Stimulated activated naive CD8-positive, alpha-beta T cell treated with anti-CD3 and anti-CD28 coated beads, Interleukin-15, Interleukin-2, amounts not matched to agents 100 ng/mL and 50 ng/mL, for 24 hours (primary cell): ENCODE results near the gene ZBTB38.

Experiments used
- H3K27ac Mint-ChIP-seq: one replicate; pipeline ENCODE4 v1.8.0; 2021; ENCODE audit warnings: mild to moderate bottlenecking, mixed read lengths
- H3K27me3 Mint-ChIP-seq: one replicate; pipeline ENCODE4 v1.8.0; 2021; ENCODE audit warnings: mixed read lengths
- H3K36me3 Mint-ChIP-seq: one replicate; pipeline ENCODE4 v1.8.0; 2021; ENCODE audit warnings: low read depth, mixed read lengths
- H3K4me1 Mint-ChIP-seq: one replicate; pipeline ENCODE4 v1.8.0; 2021; ENCODE audit warnings: low read depth, mixed read lengths
- H3K4me3 Mint-ChIP-seq: one replicate; pipeline ENCODE4 v1.8.0; 2021; ENCODE audit warnings: mild to moderate bottlenecking, mixed read lengths
- H3K9me3 Mint-ChIP-seq: one replicate; pipeline ENCODE4 v1.8.0; 2021; ENCODE audit warnings: mixed read lengths

ZBTB38 gene

DNA sequence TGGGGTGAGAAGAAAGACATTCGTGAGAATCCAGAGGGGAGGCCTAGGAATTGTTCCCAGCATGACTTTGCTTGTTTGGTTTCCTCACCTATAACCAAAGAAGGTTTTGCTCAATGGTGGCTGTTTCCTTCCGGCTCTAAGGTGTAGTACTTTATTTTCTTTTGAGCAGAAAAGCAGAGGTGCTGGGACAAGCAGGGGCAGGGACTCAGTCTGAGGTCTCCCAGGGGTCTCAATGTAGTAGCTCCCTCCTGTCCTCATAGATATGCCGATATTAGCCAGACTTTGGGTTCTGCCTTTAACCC is 41.6 kb downstream of the ZBTB38 start:
- no peaks in the 10 kb centered on the region for H3K9me3 Mint-ChIP-seq
- peak overlapping the region; percentile 66 for H3K27ac Mint-ChIP-seq
- peaks cover 71% of the 10 kb centered on the region for H3K4me1 Mint-ChIP-seq
- H3K36me3 Mint-ChIP-seq, result peaks cover 32% of the 10 kb centered on the region
- H3K4me3 Mint-ChIP-seq, result no peak overlapping the region
- H3K27me3 Mint-ChIP-seq, result no peaks in the 10 kb centered on the region

DNA sequence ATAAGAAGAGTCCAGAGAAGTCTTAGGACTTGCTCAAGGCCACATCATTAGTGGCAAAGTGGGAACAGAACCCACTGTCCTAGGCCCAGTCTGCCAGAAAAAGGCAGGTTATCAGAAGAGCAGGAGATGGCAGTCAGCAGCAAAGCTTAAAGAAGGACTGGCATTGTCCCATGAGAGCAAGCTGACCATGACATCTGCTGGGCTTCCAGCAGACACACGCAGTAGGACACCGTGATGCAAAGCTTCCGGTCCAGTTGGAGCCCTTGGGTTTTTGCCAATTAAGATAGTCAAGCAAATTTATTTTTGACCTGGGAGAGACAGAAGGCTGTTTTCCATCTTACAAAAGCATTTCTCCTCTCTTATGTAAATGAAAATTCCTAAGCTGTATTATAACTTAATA is 42.1 kb downstream of the ZBTB38 start:
- H3K4me1 Mint-ChIP-seq, result peaks cover 75% of the 10 kb centered on the region
- peaks cover 28% of the 10 kb centered on the region for H3K36me3 Mint-ChIP-seq
- no peak overlapping the region for H3K4me3 Mint-ChIP-seq
- peak overlapping the region; percentile 84 for H3K27ac Mint-ChIP-seq
- no peaks in the 10 kb centered on the region for H3K27me3 Mint-ChIP-seq
- H3K9me3 Mint-ChIP-seq, result no peaks in the 10 kb centered on the region

DNA sequence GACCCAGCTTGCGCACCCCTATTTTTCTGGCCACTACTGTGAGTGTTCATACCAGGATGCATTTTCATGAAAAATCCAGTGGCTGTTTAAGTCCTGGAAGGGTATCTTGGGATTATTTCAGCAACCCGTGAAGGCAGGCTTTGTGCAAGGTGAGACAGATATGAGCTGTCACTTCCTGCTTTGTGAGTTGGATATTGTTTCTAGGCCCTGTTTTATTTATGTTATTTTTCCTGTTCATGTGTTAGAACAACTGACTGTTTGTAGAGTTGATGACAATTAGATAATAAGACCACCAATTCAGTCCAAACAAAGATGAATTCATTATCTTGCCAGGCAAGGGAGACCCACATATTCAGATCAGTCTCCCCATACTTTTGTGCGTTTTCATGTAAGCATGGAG is 42.5 kb downstream of the ZBTB38 start:
- Mint-ChIP-seq H3K9me3 (no peaks in the 10 kb centered on the region), H3K4me3 (peak overlapping the region; percentile 83), H3K27me3 (no peaks in the 10 kb centered on the region), H3K4me1 (peaks cover 78% of the 10 kb centered on the region), H3K36me3 (peaks cover 24% of the 10 kb centered on the region), H3K27ac (peak overlapping the region; percentile 97)

DNA sequence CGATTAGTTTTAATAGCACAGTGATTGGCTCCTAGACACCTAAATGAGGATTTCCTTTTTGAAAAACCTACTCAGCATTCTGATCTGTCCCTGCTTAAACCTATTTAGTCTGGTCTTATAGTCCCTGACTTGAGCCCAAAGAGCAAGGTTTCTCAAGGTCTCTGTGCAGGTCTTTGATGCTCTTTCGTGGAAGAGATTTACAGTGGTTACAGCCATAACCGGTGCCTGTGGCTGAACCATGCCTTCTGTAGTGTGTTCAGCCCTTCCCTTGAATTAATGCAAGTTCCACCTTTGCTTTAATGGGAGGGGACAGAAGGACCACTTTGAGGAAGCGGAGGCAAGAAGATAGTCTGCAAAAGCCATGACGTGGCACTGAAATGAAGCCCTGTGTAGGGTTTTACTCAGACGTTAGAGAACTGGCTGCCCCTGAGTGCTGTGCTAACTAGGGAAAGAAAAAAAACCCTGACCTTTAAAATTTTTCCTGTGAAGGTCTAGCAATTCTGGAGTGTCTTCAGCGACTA is 43.0 kb downstream of the ZBTB38 start:
- H3K9me3 Mint-ChIP-seq, result no peaks in the 10 kb centered on the region
- H3K27me3 Mint-ChIP-seq, result no peaks in the 10 kb centered on the region
- H3K27ac Mint-ChIP-seq, result peak overlapping the region; percentile 97
- peak overlapping the region; percentile 83 for H3K4me3 Mint-ChIP-seq
- peaks cover 76% of the 10 kb centered on the region for H3K4me1 Mint-ChIP-seq
- peaks cover 20% of the 10 kb centered on the region for H3K36me3 Mint-ChIP-seq

GRCh38 chr3:141412087-141412935 is 44.0 kb downstream of the ZBTB38 start:
- peaks cover 72% of the 10 kb centered on the region for H3K4me1 Mint-ChIP-seq

GRCh38 chr3:141412936-141413354 is 44.6 kb downstream of the ZBTB38 start:
- no peaks in the 10 kb centered on the region for H3K27me3 Mint-ChIP-seq
- H3K4me1 Mint-ChIP-seq, result peaks cover 72% of the 10 kb centered on the region
- no peaks in the 10 kb centered on the region for H3K9me3 Mint-ChIP-seq
- H3K36me3 Mint-ChIP-seq, result peaks cover 24% of the 10 kb centered on the region
- H3K27ac Mint-ChIP-seq, result peak overlapping the region; percentile 97
- H3K4me3 Mint-ChIP-seq, result peak overlapping the region; percentile 83

More at GRCh38 chr3:141412087-141412935, 44.0 kb downstream of the ZBTB38 start:
- Mint-ChIP-seq H3K27ac (peak overlapping the region; percentile 97), H3K9me3 (no peaks in the 10 kb centered on the region), H3K27me3 (no peaks in the 10 kb centered on the region), H3K4me3 (peak overlapping the region; percentile 83), H3K36me3 (peaks cover 21% of the 10 kb centered on the region)

DNA sequence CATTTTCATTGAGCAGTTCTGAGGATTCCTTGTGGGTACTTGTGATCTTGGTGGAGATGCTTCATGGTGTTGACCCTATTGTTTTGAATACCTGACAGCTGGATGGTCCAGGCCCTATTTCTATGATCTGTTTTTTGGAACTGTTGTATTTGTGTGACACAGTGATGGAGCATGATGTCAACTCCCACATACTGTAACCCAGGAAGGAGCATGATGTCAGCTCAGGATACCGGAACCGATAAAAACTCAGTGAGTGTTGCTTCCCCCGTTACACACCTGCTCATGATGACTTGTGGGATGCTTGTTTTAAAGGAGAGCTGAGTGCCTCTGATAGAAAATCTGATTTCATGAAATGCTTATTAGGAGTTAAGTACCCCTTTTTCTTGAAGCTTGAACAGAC is 45.1 kb downstream of the ZBTB38 start:
- Mint-ChIP-seq H3K9me3 (no peaks in the 10 kb centered on the region), H3K4me1 (peaks cover 75% of the 10 kb centered on the region), H3K27ac (peak overlapping the region; percentile 97), H3K4me3 (peak overlapping the region; percentile 83), H3K36me3 (peaks cover 23% of the 10 kb centered on the region), H3K27me3 (no peaks in the 10 kb centered on the region)

GRCh38 chr3:141413801-141414689 is 45.7 kb downstream of the ZBTB38 start:
- H3K4me3 Mint-ChIP-seq, result peak overlapping the region; percentile 83
- H3K4me1 Mint-ChIP-seq, result peaks cover 78% of the 10 kb centered on the region
- H3K9me3 Mint-ChIP-seq, result peaks cover 4% of the 10 kb centered on the region
- no peaks in the 10 kb centered on the region for H3K27me3 Mint-ChIP-seq
- H3K27ac Mint-ChIP-seq, result peak overlapping the region; percentile 97
- H3K36me3 Mint-ChIP-seq, result peaks cover 30% of the 10 kb centered on the region

DNA sequence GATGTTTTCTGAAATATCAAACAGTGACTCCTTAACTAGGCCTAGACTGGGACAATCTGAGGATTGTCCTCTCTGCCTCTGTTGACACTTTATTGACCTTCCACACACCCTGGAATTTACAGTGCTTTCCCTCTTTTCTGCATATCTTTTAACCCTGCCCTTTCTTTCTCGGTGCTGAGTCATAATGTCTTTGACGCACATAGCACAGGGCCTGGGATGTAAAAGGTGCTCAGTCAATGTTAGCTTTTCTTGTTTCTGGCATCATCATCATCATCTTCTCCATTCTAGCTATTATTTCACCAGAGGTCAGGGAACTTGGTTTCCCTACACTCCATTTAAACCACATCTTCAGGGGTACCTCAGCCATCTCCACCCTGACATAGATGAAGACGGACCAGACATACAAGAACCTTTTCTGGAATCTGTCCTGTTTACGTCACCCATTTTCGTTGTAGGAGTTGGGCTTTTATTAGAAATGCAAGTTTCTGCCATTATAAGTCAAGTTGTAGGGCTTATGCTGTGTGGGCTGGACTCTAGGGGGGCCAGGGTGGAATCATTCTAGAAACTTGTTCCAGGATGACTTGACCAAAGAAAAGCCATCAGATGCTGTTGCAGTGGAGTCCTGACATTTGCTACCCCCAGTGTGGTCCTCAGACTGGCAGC is 46.6 kb downstream of the ZBTB38 start:
- no peaks in the 10 kb centered on the region for H3K27me3 Mint-ChIP-seq
- H3K4me3 Mint-ChIP-seq, result peak overlapping the region; percentile 1
- H3K27ac Mint-ChIP-seq, result peak overlapping the region; percentile 97
- peaks cover 5% of the 10 kb centered on the region for H3K9me3 Mint-ChIP-seq
- peaks cover 35% of the 10 kb centered on the region for H3K36me3 Mint-ChIP-seq
- peaks cover 70% of the 10 kb centered on the region for H3K4me1 Mint-ChIP-seq

DNA sequence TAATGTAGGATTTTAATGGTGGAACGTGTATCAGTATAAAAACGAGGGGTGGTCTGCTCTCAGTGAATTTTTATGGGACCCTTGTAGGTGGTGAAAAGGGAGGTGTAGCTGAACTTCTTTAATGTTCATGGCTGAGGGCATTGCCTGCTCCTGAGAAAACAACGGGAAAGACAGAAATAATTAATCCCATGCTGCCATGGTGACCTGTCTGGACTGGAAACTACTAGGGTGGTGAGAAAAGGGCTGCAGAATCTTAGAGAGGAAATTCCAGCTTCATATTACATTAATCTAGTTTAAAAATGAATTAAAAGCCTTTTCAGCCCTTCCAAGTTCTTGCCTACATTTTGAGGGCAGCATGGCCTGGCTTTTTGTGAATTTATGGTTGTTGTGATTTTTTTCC is 47.6 kb downstream of the ZBTB38 start:
- Mint-ChIP-seq H3K36me3 (peaks cover 38% of the 10 kb centered on the region), H3K9me3 (peaks cover 5% of the 10 kb centered on the region), H3K4me1 (peaks cover 59% of the 10 kb centered on the region), H3K27me3 (no peaks in the 10 kb centered on the region), H3K27ac (peak overlapping the region; percentile 12), H3K4me3 (no peak overlapping the region)
